Measurements from ENCODE around the gene IQCE. TPM values are rescaled to one million over a fixed set of nuclear protein-coding genes. Genes with fewer than 3 reads are reported as not detected.

IQCE gene
- total RNA-seq, 1 experiment from 2014 or later = 21.4 TPM

DNA sequence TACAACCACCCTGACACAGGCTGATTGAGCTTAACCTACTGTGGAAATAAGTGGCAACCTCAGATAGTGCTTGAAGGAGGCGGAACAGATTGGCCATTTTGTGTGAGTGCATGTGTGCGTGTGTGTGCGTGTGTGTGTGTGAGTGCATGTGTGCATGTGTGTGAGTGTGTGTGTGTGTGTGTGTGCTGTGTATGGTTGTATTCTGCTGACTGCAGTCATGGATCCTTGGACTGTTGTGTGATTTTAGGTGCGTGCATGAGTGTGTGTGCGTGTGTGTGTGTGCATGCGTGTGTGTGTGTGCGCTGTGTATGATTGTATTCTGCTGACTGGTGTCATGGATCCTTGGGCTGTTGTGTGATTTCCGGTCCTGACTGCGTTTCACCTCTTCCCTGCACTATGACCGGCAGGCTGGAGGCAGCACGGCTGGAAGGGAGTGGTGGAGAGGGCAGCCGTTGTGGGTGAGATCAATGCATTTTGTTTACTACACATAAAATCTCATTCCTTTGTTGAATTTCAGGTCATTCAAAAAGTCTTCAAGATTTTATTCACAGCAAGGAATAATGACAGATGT is 6.3 kb downstream of the IQCE start:
- Histone ChIP-seq H3K79me2 (ENCODE audit: insufficient read depth, low read length) (peaks cover 25% of the 10 kb centered on the region), H3K4me3 (replicated peaks in 1 of 2; ENCODE audit: low read depth in 1 of 2, low read length in 2 of 2) (no peak overlapping the region), H3K4me2 (ENCODE audit: low read length) (no peak overlapping the region), H3K9me3 (ENCODE audit: control insufficient read depth in 1 of 2, insufficient read depth in 1 of 2, low read depth in 1 of 2, low read length in 2 of 2) (no peaks in the 10 kb centered on the region), H3K9ac (ENCODE audit: low read length) (no peak overlapping the region), H3K27me3 (ENCODE audit: insufficient read depth, low read length) (no peaks in the 10 kb centered on the region), H3K9me2 (ENCODE audit: insufficient read depth) (no peaks in the 10 kb centered on the region), H3K4me1 (ENCODE audit: control insufficient read depth in 1 of 2, insufficient read depth in 2 of 2, low read length in 2 of 2) (peaks cover 4 to 10% of the 10 kb centered on the region in 2 experiments; a peak in 3 of 4 replicates), H4K20me1 (ENCODE audit: insufficient read depth) (no peaks in the 10 kb centered on the region), H3K36me3 (ENCODE audit: control insufficient read depth in 1 of 2, insufficient read depth in 2 of 2, low read length in 2 of 2) (no peaks in the 10 kb centered on the region), H2AFZ (ENCODE audit: low read depth, low read length, poor library complexity, severe bottlenecking) (no peak overlapping the region), H3K27ac (ENCODE audit: low read depth, low read length) (no peak overlapping the region)
- intact Hi-C loops (cut with micrococcal nuclease) = loop anchor here (10.0 kb wide), 1 partner anchor 120 kb away; the partner anchor contains the start of gene AMZ1
- ATAC-seq (no peak), DNase-seq (ENCODE audit: low read depth, low spot score) (no peak)
- no TSS peak for BruUV-seq (replicated peaks)
- no peak for TF ChIP-seq FOSL1 (IDR thresholded peaks at IDR 0.05; ENCODE audit: low read depth)
- TF ChIP-seq, protein P1, sequence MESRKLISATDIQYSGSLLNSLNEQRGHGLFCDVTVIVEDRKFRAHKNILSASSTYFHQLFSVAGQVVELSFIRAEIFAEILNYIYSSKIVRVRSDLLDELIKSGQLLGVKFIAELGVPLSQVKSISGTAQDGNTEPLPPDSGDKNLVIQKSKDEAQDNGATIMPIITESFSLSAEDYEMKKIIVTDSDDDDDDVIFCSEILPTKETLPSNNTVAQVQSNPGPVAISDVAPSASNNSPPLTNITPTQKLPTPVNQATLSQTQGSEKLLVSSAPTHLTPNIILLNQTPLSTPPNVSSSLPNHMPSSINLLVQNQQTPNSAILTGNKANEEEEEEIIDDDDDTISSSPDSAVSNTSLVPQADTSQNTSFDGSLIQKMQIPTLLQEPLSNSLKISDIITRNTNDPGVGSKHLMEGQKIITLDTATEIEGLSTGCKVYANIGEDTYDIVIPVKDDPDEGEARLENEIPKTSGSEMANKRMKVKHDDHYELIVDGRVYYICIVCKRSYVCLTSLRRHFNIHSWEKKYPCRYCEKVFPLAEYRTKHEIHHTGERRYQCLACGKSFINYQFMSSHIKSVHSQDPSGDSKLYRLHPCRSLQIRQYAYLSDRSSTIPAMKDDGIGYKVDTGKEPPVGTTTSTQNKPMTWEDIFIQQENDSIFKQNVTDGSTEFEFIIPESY (IDR thresholded peaks at IDR 0.05; ENCODE audit: extremely low read depth, insufficient replicate concordance, low read length) = no peak
- TF ChIP-seq CBX3 (IDR thresholded peaks at IDR 0.05; ENCODE audit: low read depth) = no peak
- no peak for TF ChIP-seq SIN3A (IDR thresholded peaks at IDR 0.05; ENCODE audit: low read depth)
- no peak for TF ChIP-seq CEBPB (IDR thresholded peaks at IDR 0.05; ENCODE audit: low read depth)
- no peak for TF ChIP-seq TCF7L2 (IDR thresholded peaks at IDR 0.05; ENCODE audit: borderline replicate concordance, extremely low read depth, insufficient read depth, insufficient read length)
- TF ChIP-seq, protein P2, sequence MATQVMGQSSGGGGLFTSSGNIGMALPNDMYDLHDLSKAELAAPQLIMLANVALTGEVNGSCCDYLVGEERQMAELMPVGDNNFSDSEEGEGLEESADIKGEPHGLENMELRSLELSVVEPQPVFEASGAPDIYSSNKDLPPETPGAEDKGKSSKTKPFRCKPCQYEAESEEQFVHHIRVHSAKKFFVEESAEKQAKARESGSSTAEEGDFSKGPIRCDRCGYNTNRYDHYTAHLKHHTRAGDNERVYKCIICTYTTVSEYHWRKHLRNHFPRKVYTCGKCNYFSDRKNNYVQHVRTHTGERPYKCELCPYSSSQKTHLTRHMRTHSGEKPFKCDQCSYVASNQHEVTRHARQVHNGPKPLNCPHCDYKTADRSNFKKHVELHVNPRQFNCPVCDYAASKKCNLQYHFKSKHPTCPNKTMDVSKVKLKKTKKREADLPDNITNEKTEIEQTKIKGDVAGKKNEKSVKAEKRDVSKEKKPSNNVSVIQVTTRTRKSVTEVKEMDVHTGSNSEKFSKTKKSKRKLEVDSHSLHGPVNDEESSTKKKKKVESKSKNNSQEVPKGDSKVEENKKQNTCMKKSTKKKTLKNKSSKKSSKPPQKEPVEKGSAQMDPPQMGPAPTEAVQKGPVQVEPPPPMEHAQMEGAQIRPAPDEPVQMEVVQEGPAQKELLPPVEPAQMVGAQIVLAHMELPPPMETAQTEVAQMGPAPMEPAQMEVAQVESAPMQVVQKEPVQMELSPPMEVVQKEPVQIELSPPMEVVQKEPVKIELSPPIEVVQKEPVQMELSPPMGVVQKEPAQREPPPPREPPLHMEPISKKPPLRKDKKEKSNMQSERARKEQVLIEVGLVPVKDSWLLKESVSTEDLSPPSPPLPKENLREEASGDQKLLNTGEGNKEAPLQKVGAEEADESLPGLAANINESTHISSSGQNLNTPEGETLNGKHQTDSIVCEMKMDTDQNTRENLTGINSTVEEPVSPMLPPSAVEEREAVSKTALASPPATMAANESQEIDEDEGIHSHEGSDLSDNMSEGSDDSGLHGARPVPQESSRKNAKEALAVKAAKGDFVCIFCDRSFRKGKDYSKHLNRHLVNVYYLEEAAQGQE (IDR thresholded peaks at IDR 0.05; ENCODE audit: low read depth) = no peak
- TF ChIP-seq ZFX (IDR thresholded peaks at IDR 0.05) = no peak
- TF ChIP-seq ELF1 (IDR thresholded peaks at IDR 0.05; ENCODE audit: borderline replicate concordance, low read depth) = no peak
- TF ChIP-seq RAD21 (IDR thresholded peaks at IDR 0.05; ENCODE audit: low read depth) = no peak
- no peak for TF ChIP-seq SRF (IDR thresholded peaks at IDR 0.05; ENCODE audit: low read depth)
- no peak for TF ChIP-seq ZNF274 (IDR thresholded peaks at IDR 0.05; ENCODE audit: low read depth, low read length)
- no peak for TF ChIP-seq POLR2AphosphoS5 (IDR thresholded peaks at IDR 0.05; ENCODE audit: low read depth, low read length)
- TF ChIP-seq, protein P3, sequence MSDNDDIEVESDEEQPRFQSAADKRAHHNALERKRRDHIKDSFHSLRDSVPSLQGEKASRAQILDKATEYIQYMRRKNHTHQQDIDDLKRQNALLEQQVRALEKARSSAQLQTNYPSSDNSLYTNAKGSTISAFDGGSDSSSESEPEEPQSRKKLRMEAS (IDR thresholded peaks at IDR 0.05) = no peak
- no peak for TF ChIP-seq EZH2phosphoT487 (IDR thresholded peaks at IDR 0.05; ENCODE audit: borderline replicate concordance)
- TF ChIP-seq EZH2 (IDR thresholded peaks at IDR 0.05) = no peak
- TF ChIP-seq, protein P4, sequence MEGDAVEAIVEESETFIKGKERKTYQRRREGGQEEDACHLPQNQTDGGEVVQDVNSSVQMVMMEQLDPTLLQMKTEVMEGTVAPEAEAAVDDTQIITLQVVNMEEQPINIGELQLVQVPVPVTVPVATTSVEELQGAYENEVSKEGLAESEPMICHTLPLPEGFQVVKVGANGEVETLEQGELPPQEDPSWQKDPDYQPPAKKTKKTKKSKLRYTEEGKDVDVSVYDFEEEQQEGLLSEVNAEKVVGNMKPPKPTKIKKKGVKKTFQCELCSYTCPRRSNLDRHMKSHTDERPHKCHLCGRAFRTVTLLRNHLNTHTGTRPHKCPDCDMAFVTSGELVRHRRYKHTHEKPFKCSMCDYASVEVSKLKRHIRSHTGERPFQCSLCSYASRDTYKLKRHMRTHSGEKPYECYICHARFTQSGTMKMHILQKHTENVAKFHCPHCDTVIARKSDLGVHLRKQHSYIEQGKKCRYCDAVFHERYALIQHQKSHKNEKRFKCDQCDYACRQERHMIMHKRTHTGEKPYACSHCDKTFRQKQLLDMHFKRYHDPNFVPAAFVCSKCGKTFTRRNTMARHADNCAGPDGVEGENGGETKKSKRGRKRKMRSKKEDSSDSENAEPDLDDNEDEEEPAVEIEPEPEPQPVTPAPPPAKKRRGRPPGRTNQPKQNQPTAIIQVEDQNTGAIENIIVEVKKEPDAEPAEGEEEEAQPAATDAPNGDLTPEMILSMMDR (IDR thresholded peaks at IDR 0.05 in 2 of 3, conservative IDR thresholded peaks at IDR 0.05 in 1 of 3; ENCODE audit: borderline replicate concordance in 1 of 3, insufficient read depth in 1 of 3, low read depth in 2 of 3, low read length in 2 of 3) = no peak
- no peak for TF ChIP-seq SP1 (IDR thresholded peaks at IDR 0.05; ENCODE audit: low read depth)
- TF ChIP-seq EGR1 (IDR thresholded peaks at IDR 0.05; ENCODE audit: low read depth) = no peak
- TF ChIP-seq, protein P5, sequence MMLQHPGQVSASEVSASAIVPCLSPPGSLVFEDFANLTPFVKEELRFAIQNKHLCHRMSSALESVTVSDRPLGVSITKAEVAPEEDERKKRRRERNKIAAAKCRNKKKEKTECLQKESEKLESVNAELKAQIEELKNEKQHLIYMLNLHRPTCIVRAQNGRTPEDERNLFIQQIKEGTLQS (IDR thresholded peaks at IDR 0.05) = no peak
- POLR2A ChIA-PET = no interaction called here
- RAD21 ChIA-PET (ENCODE audit: low non-redundant PET in 1 of 2, low total read pairs in 2 of 2, uncharacterized antibody in 2 of 2, unreplicated experiment in 2 of 2) = no interaction called here
- CTCF ChIA-PET = no interaction called here
